H9 (cell line): Measurements from ENCODE around the gene NFASC. TPM values are rescaled to one million over a fixed set of nuclear protein-coding genes. Genes with fewer than 3 reads are reported as not detected.

Experiments used
- DNase-seq: peaks from one replicate; pipeline ENCODE4 v3.0.0-alpha.2; 2017
- H2AFZ ChIP-seq: one replicate; pipeline ENCODE4 v1.6.1; 2013; ENCODE audit warnings: mild to moderate bottlenecking, low read length, control low read depth, moderate library complexity
- H2AK5ac ChIP-seq: 2 replicates; pipeline ENCODE4 v1.6.1; 2013; ENCODE audit warnings: low read length, control low read depth, mixed read lengths; ENCODE audit not compliant: insufficient read length
- H2BK120ac ChIP-seq: one replicate; pipeline ENCODE4 v1.6.1; 2013; ENCODE audit warnings: low read depth, mild to moderate bottlenecking, low read length, control low read depth, inconsistent platforms; ENCODE audit not compliant: poor library complexity, severe bottlenecking
- H2BK12ac ChIP-seq: 2 replicates; pipeline ENCODE4 v1.6.1; 2013; ENCODE audit warnings: low read length, control low read depth, mixed read lengths, low read depth; ENCODE audit not compliant: insufficient read length
- H2BK15ac ChIP-seq: 2 replicates; pipeline ENCODE4 v1.6.1; 2013; ENCODE audit warnings: low read depth, low read length, control low read depth
- H2BK20ac ChIP-seq: one replicate; pipeline ENCODE4 v1.6.1; 2013; ENCODE audit warnings: low read depth, mild to moderate bottlenecking, low read length, control low read depth, inconsistent platforms; ENCODE audit not compliant: poor library complexity, severe bottlenecking
- H2BK5ac ChIP-seq: 2 replicates; pipeline ENCODE4 v1.6.1; 2013; ENCODE audit warnings: low read length, control low read depth, mixed read lengths; ENCODE audit not compliant: insufficient read length
- H3K14ac ChIP-seq: 2 replicates; pipeline ENCODE4 v1.6.1; 2013; ENCODE audit warnings: low read length, control low read depth; ENCODE audit not compliant: insufficient read depth
- H3K18ac ChIP-seq: 2 replicates; pipeline ENCODE4 v1.6.1; 2013; ENCODE audit warnings: low read depth, mild to moderate bottlenecking, mixed read lengths, low read length, control low read depth; ENCODE audit not compliant: insufficient read length
- H3K23ac ChIP-seq: 2 replicates; pipeline ENCODE4 v1.6.1; 2013; ENCODE audit warnings: low read length, control low read depth, mixed read lengths, low read depth; ENCODE audit not compliant: insufficient read length
- H3K23me2 ChIP-seq: 2 replicates; pipeline ENCODE4 v1.6.1; 2013; ENCODE audit warnings: low read depth, mild to moderate bottlenecking, mixed read lengths, low read length, control low read depth; ENCODE audit not compliant: insufficient read length, poor library complexity, severe bottlenecking
- H3K27ac ChIP-seq: 2 replicates; pipeline ENCODE4 v1.5.1; 2013; ENCODE audit warnings: low read length, control low read depth, mixed read lengths, low read depth; ENCODE audit not compliant: insufficient read length
- H3K27me3 ChIP-seq: 2 replicates; pipeline ENCODE4 v1.6.1; 2013; ENCODE audit warnings: low read length, control low read depth, inconsistent platforms; ENCODE audit not compliant: insufficient read depth
- H3K4ac ChIP-seq: 2 replicates; pipeline ENCODE4 v1.6.1; 2013; ENCODE audit warnings: low read depth, mild to moderate bottlenecking, control low read depth, inconsistent platforms, low read length, moderate library complexity
- H3K4me1 ChIP-seq: 2 replicates; pipeline ENCODE4 v1.6.1; 2013; ENCODE audit warnings: low read length, control low read depth, inconsistent platforms; ENCODE audit not compliant: insufficient read depth
- H3K4me2 ChIP-seq: 2 replicates; pipeline ENCODE4 v1.6.1; 2013; ENCODE audit warnings: low read length, control low read depth, mixed read lengths; ENCODE audit not compliant: insufficient read length, insufficient read depth
- H3K56ac ChIP-seq: 2 replicates; pipeline ENCODE4 v1.6.1; 2013; ENCODE audit warnings: low read depth, mild to moderate bottlenecking, mixed read lengths, low read length, control low read depth; ENCODE audit not compliant: insufficient read length
- H3K79me1 ChIP-seq: 2 replicates; pipeline ENCODE4 v1.6.1; 2013; ENCODE audit warnings: low read depth, mild to moderate bottlenecking, moderate library complexity, low read length, control low read depth, inconsistent platforms; ENCODE audit not compliant: insufficient read depth, poor library complexity, severe bottlenecking
- H3K79me2 ChIP-seq: 2 replicates; pipeline ENCODE4 v1.6.1; 2013; ENCODE audit warnings: low read length, control low read depth, inconsistent platforms; ENCODE audit not compliant: insufficient read depth
- H3K9ac ChIP-seq: 2 replicates; pipeline ENCODE4 v1.6.1; 2013; ENCODE audit warnings: low read length, control low read depth, mixed read lengths; ENCODE audit not compliant: insufficient read length; ENCODE audit errors: extremely low read depth
- H3K9me3 ChIP-seq: one replicate; pipeline ENCODE4 v1.6.1; 2013; ENCODE audit warnings: low read depth, low read length, inconsistent platforms; ENCODE audit not compliant: control insufficient read depth
- H3T11ph ChIP-seq: one replicate; pipeline ENCODE4 v1.6.1; 2013; ENCODE audit warnings: mild to moderate bottlenecking, low read length, control low read depth, inconsistent platforms
- H4K20me1 ChIP-seq: one replicate; pipeline ENCODE4 v1.6.1; 2013; ENCODE audit not compliant: control insufficient read depth, insufficient read length, insufficient read depth
- H4K5ac ChIP-seq: 2 replicates; pipeline ENCODE4 v1.6.1; 2013; ENCODE audit warnings: low read depth, mild to moderate bottlenecking, mixed read lengths, low read length, control low read depth; ENCODE audit not compliant: insufficient read length
- H4K8ac ChIP-seq: replicated peaks from 2 replicates; pipeline ENCODE4 v1.6.1; 2013; ENCODE audit warnings: low read length, control low read depth, mixed read lengths, low read depth; ENCODE audit not compliant: insufficient read length
- H4K91ac ChIP-seq: 2 replicates; pipeline ENCODE4 v1.6.1; 2013; ENCODE audit warnings: low read depth, mild to moderate bottlenecking, moderate library complexity, mixed read lengths, low read length, control low read depth; ENCODE audit not compliant: insufficient read length
- H3K27ac Mint-ChIP-seq, 3 experiments: 2 replicates in 2 of 3; 3 replicates in 1 of 3; pipeline ENCODE4 v1.8.0; 2020 to 2021; ENCODE audit warnings: mixed read lengths in 3 of 3, mild to moderate bottlenecking in 1 of 3, moderate library complexity in 1 of 3
- H3K27me3 Mint-ChIP-seq: 2 replicates; pipeline ENCODE4 v1.8.0; 2021; ENCODE audit warnings: low read depth, mild to moderate bottlenecking, moderate library complexity, mixed read lengths
- H3K36me3 Mint-ChIP-seq, 3 experiments: 2 replicates in 2 of 3; 3 replicates in 1 of 3; pipeline ENCODE4 v1.8.0; 2020 to 2021; ENCODE audit warnings: low read depth in 3 of 3, mixed read lengths in 3 of 3; ENCODE audit not compliant: insufficient read depth in 1 of 3
- H3K4me1 Mint-ChIP-seq, 2 experiments: 2 replicates each; pipeline ENCODE4 v1.8.0; 2020; ENCODE audit warnings: mixed read lengths in 2 of 2
- H3K4me3 Mint-ChIP-seq, 2 experiments: 2 replicates in 1 of 2; 3 replicates in 1 of 2; pipeline ENCODE4 v1.8.0; 2020 to 2021; ENCODE audit warnings: mild to moderate bottlenecking in 2 of 2, mixed read lengths in 2 of 2, moderate library complexity in 1 of 2
- H3K9me3 Mint-ChIP-seq, 2 experiments: 2 replicates in 1 of 2; 3 replicates in 1 of 2; pipeline ENCODE4 v1.8.0; 2020; ENCODE audit warnings: mild to moderate bottlenecking in 2 of 2, mixed read lengths in 2 of 2, moderate library complexity in 1 of 2
- WGBS: extraction: QIAGEN DNeasy Blood & Tissue Kit; methylation state at CpG from one replicate; pipeline ENCODE4 v1.1.7; 2013; ENCODE audit warnings: missing lambda C conversion rate, low lambda C conversion rate, mixed read lengths; ENCODE audit not compliant: insufficient read length; ENCODE audit errors: extremely low coverage; 5-methylcytosine and 5-hydroxymethylcytosine counted together
- total RNA-seq: library from RNA; stranded (reverse); gene quantifications from 2 replicates; pipeline ENCODE4 v1.2.1, GENCODE V29; 2021
- TF ChIP-seq, protein P1 (sequence below): fragments of 200-600 bp; sonication (generic); conservative IDR thresholded peaks from 3 replicates; pipeline ENCODE4 v1.8.0; 2021; ENCODE audit warnings: antibody characterized with exemption, mild to moderate bottlenecking

The NFASC gene
- total RNA-seq, 1 experiment from 2014 or later: 5.0 TPM

DNA sequence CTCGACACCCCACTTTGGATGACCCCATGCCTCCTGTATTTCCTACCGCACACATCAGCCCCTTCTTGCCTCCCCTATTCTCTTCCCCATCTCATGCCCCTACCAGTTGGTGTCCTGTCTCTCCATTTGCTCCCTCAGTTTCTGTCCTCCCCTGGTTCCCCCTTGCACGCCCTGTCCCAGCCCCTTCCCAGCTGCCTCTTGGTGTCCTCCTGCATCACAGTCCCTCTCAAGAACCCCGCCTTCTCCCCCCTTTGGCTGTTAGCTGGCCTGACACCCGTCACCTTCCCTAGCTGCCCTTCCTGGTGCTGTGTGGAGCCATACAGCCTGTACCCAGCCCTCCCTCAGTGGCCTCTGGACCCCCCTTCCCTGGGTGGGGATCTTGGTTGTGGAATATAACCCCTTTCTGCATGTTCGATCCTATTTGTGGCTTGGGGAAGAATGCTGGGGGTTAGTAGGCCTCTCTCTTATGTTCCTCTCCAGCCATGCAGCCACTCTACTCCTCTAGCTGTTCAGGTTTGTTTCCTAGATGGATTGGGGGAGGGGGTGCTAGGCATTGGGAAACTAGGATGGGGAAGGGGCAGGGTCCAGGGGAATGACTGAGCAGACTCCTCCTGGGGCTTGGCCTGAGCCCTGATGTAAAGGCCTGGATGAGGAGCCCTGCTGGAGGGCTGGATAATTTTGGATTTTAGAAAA, 41.4 kb upstream of the NFASC start:
- Histone ChIP-seq H2BK15ac (no peak overlapping the region), H2BK120ac (no peak overlapping the region), H4K20me1 (no peaks in the 10 kb centered on the region), H4K5ac (no peak overlapping the region), H3K18ac (no peak overlapping the region), H3T11ph (no peak overlapping the region), H3K79me2 (no peaks in the 10 kb centered on the region), H3K9me3 (no peaks in the 10 kb centered on the region), H3K9ac (no peak overlapping the region), H2BK20ac (no peak overlapping the region), H3K23me2 (peaks cover 5% of the 10 kb centered on the region), H2BK5ac (no peak overlapping the region), H2BK12ac (no peak overlapping the region), H3K4me1 (no peaks in the 10 kb centered on the region; the same call in 1 of the 2 replicates), H4K91ac (no peak overlapping the region), H3K27me3 (no peaks in the 10 kb centered on the region; the same call in 1 of the 2 replicates), H3K79me1 (no peaks in the 10 kb centered on the region), H2AK5ac (no peak overlapping the region), H3K4me2 (peak overlapping the region; percentile 86), H3K27ac (no peak overlapping the region), H2AFZ (no peak overlapping the region), H3K23ac (no peak overlapping the region), H3K56ac (no peak overlapping the region), H3K14ac (no peak overlapping the region), H3K4ac (no peak overlapping the region), H4K8ac (no peak overlapping the region)
- TF ChIP-seq, protein P1, sequence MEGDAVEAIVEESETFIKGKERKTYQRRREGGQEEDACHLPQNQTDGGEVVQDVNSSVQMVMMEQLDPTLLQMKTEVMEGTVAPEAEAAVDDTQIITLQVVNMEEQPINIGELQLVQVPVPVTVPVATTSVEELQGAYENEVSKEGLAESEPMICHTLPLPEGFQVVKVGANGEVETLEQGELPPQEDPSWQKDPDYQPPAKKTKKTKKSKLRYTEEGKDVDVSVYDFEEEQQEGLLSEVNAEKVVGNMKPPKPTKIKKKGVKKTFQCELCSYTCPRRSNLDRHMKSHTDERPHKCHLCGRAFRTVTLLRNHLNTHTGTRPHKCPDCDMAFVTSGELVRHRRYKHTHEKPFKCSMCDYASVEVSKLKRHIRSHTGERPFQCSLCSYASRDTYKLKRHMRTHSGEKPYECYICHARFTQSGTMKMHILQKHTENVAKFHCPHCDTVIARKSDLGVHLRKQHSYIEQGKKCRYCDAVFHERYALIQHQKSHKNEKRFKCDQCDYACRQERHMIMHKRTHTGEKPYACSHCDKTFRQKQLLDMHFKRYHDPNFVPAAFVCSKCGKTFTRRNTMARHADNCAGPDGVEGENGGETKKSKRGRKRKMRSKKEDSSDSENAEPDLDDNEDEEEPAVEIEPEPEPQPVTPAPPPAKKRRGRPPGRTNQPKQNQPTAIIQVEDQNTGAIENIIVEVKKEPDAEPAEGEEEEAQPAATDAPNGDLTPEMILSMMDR: no peak
- Mint-ChIP-seq H3K4me3 (peak overlapping the region; percentile 53 to 88), H3K9me3 (no peaks in the 10 kb centered on the region), H3K27me3 (peaks cover 19% of the 10 kb centered on the region), H3K4me1 (peaks cover 24 to 35% of the 10 kb centered on the region in 2 experiments), H3K27ac (peak overlapping the region in 1 of 3 experiments; percentile 82; a peak in 1 of 7 replicates), H3K36me3 (no peaks in the 10 kb centered on the region)
- WGBS: no CpG with 5 or more reads among the region's 6 CpGs
- DNase-seq: peak; percentile 51
